SK-N-SH (cell line): ENCODE results near the gene TXNRD1. TPM values are rescaled to one million over a fixed set of nuclear protein-coding genes. Genes with fewer than 3 reads are reported as not detected.

ENCODE experiments used
- CTCF ChIA-PET: fragments of 300-600, 350-600 bp; formaldehyde crosslinking; extraction: SDS; loops from one replicate; lab custom pipeline; 2021; lab: Yijun Ruan, JAX
- POLR2A ChIA-PET: fragments of 350-600 bp; sonication (Branson Sonifier 250); formaldehyde crosslinking; extraction: SDS; loops from one replicate; lab custom pipeline; 2020; ENCODE audit warnings: antibody characterized with exemption, inconsistent platforms; lab: Yijun Ruan, JAX
- DNase-seq: peaks from one replicate; pipeline ENCODE4 v3.0.0; 2012
- H2AFZ ChIP-seq: fragments of 200-600 bp; sonication (generic); 2 replicates; pipeline ENCODE4 v1.8.1; 2016; ENCODE audit warnings: antibody characterized with exemption, mild to moderate bottlenecking, low read depth
- H3F3A ChIP-seq: fragments of 200-600 bp; sonication (generic); replicated peaks from 2 replicates; pipeline ENCODE3; 2016; ENCODE audit warnings: antibody characterized with exemption, mild to moderate bottlenecking; ENCODE audit not compliant: insufficient read depth
- H3K27ac ChIP-seq, 2 experiments: fragments of 200-500 bp in 1 of 2; fragments of 200-600 bp in 1 of 2; sonication (Bioruptor generic) in 1 of 2; sonication (generic), shearing (Covaris generic) in 1 of 2; 2 replicates each; pipeline versions ENCODE4 v1.5.1 to v1.6.1; 2014 to 2016; ENCODE audit warnings: low read depth in 2 of 2, inconsistent platforms in 1 of 2, low read length in 1 of 2, mild to moderate bottlenecking in 1 of 2, mixed read lengths in 1 of 2
- H3K27me3 ChIP-seq: fragments of 200-600 bp; sonication (generic), shearing (Covaris generic); 2 replicates; pipeline ENCODE4 v1.6.1; 2016; ENCODE audit warnings: mixed run types; ENCODE audit not compliant: insufficient read depth
- H3K36me3 ChIP-seq, 2 experiments: fragments of 200-500 bp in 1 of 2; fragments of 200-600 bp in 1 of 2; sonication (Bioruptor generic) in 1 of 2; sonication (generic) in 1 of 2; replicated peaks in 1 of 2; 2 replicates each; pipeline versions ENCODE3 to v1.5.1; 2014 to 2016; ENCODE audit warnings: low read length in 1 of 2, mild to moderate bottlenecking in 1 of 2; ENCODE audit not compliant: insufficient read depth in 2 of 2, control insufficient read depth in 1 of 2
- H3K4me1 ChIP-seq, 2 experiments: fragments of 200-500 bp in 1 of 2; fragments of 200-600 bp in 1 of 2; sonication (Bioruptor generic) in 1 of 2; sonication (generic), shearing (Covaris generic) in 1 of 2; 2 replicates each; pipeline versions ENCODE4 v1.5.1 to v1.6.1; 2014 to 2016; ENCODE audit warnings: low read depth in 1 of 2, low read length in 1 of 2, mixed run types in 1 of 2; ENCODE audit not compliant: insufficient read depth in 2 of 2, control insufficient read depth in 1 of 2
- H3K4me2 ChIP-seq: fragments of 200-600 bp; sonication (generic), shearing (Covaris generic); 2 replicates; pipeline ENCODE4 v1.6.1; 2017; ENCODE audit warnings: mixed run types
- H3K4me3 ChIP-seq, 2 experiments: fragments of 200-500 bp in 1 of 2; fragments of 200-600 bp in 1 of 2; sonication (Bioruptor generic) in 1 of 2; sonication (generic), shearing (Covaris generic) in 1 of 2; 2 replicates each; pipeline versions ENCODE4 v1.5.1 to v1.8.1; 2014 to 2016; ENCODE audit warnings: low read depth in 2 of 2, inconsistent platforms in 1 of 2, low read length in 1 of 2, mild to moderate bottlenecking in 1 of 2, mixed read lengths in 1 of 2, moderate library complexity in 1 of 2
- H3K79me2 ChIP-seq: fragments of 200-600 bp; sonication (generic); 2 replicates; pipeline ENCODE4 v1.8.1; 2017; ENCODE audit warnings: mild to moderate bottlenecking; ENCODE audit not compliant: insufficient read depth
- H3K9ac ChIP-seq: fragments of 200-600 bp; sonication (generic); 2 replicates; pipeline ENCODE4 v1.6.1; 2017; ENCODE audit warnings: mixed run types
- H3K9me2 ChIP-seq: fragments of 200-600 bp; sonication (generic); 2 replicates; pipeline ENCODE4 v1.6.1; 2017; ENCODE audit warnings: mixed run types
- H3K9me3 ChIP-seq: fragments of 200-600 bp; sonication (generic); 2 replicates; pipeline ENCODE4 v1.6.1; 2017; ENCODE audit warnings: mixed run types, mild to moderate bottlenecking, moderate library complexity
- H4K20me1 ChIP-seq: fragments of 200-600 bp; sonication (generic); 2 replicates; pipeline ENCODE4 v1.6.1; 2017; ENCODE audit warnings: mild to moderate bottlenecking, mixed run types; ENCODE audit not compliant: insufficient read depth
- CHD2 ChIP-seq: fragments of 150-350 bp; IDR thresholded peaks from 2 replicates; pipeline ENCODE4 v1.6.1; 2018; ENCODE audit warnings: low read length; ENCODE audit not compliant: partially characterized antibody
- ELF1 ChIP-seq: IDR thresholded peaks from 2 replicates; pipeline ENCODE4 v1.4.0; 2012
- FOXJ3 ChIP-seq: sonication (generic); formaldehyde crosslinking; IDR thresholded peaks from 2 replicates; pipeline ENCODE4 v1.5.1; 2020; ENCODE audit warnings: mild to moderate bottlenecking, missing genetic modification reagents
- FOXM1 ChIP-seq: IDR thresholded peaks from 2 replicates; pipeline ENCODE4 v1.4.0; 2012; ENCODE audit warnings: low read depth, mild to moderate bottlenecking
- GABPA ChIP-seq: IDR thresholded peaks from 2 replicates; pipeline ENCODE4 v1.4.0; 2012; ENCODE audit warnings: low read depth, mild to moderate bottlenecking
- GATA2 ChIP-seq: sonication (generic); formaldehyde crosslinking; IDR thresholded peaks from 2 replicates; pipeline ENCODE4 v1.5.0; 2020; ENCODE audit warnings: mild to moderate bottlenecking, missing genetic modification reagents
- MAX ChIP-seq: IDR thresholded peaks from 2 replicates; pipeline ENCODE4 v1.4.0; 2012; ENCODE audit warnings: low read depth
- MEF2A ChIP-seq: IDR thresholded peaks from 2 replicates; pipeline ENCODE4 v1.4.0; 2012; ENCODE audit warnings: low read depth, borderline replicate concordance
- NRF1 ChIP-seq: IDR thresholded peaks from 2 replicates; pipeline ENCODE4 v1.6.1; 2012; ENCODE audit warnings: low read depth, mild to moderate bottlenecking, low read length
- RFX5 ChIP-seq: IDR thresholded peaks from 2 replicates; pipeline ENCODE4 v1.6.1; 2012; ENCODE audit warnings: mild to moderate bottlenecking, improper control_type of control experiment, low read length
- RXRA ChIP-seq: IDR thresholded peaks from 2 replicates; pipeline ENCODE4 v1.4.0; 2012; ENCODE audit warnings: low read depth, mild to moderate bottlenecking, borderline replicate concordance
- SMC3 ChIP-seq: IDR thresholded peaks from 2 replicates; pipeline ENCODE4 v1.6.1; 2012; ENCODE audit warnings: low read depth, low read length, improper control_type of control experiment
- TAF1 ChIP-seq: IDR thresholded peaks from 2 replicates; pipeline ENCODE4 v1.6.1; 2012; ENCODE audit warnings: low read depth, mild to moderate bottlenecking, low read length, moderate library complexity, borderline replicate concordance
- TCF12 ChIP-seq: IDR thresholded peaks from 2 replicates; pipeline ENCODE4 v1.4.0; 2012
- TEAD4 ChIP-seq: IDR thresholded peaks from 2 replicates; pipeline ENCODE4 v1.4.0; 2012; ENCODE audit warnings: mild to moderate bottlenecking, borderline replicate concordance; ENCODE audit not compliant: insufficient read depth
- USF1 ChIP-seq: IDR thresholded peaks from 2 replicates; pipeline ENCODE4 v1.4.0; 2012; ENCODE audit warnings: low read depth, borderline replicate concordance
- USF2 ChIP-seq: fragments of 150-350 bp; IDR thresholded peaks from 2 replicates; pipeline ENCODE4 v1.6.1; 2017; ENCODE audit warnings: antibody characterized with exemption, low read length, low read depth, borderline replicate concordance
- YY1 ChIP-seq: IDR thresholded peaks from 2 replicates; pipeline ENCODE4 v1.4.0; 2012; ENCODE audit warnings: low read depth, mild to moderate bottlenecking
- ZBTB33 ChIP-seq: IDR thresholded peaks from 2 replicates; pipeline ENCODE4 v1.4.0; 2012; ENCODE audit warnings: low read depth, borderline replicate concordance
- WGBS: methylation state at CpG from one replicate; pipeline ENCODE4 v1.1.6; 2017; ENCODE audit warnings: low lambda C conversion rate; 5-methylcytosine and 5-hydroxymethylcytosine counted together
- polyA plus RNA-seq, 3 experiments: library from polyadenylated mRNA; depleted of rRNA; stranded (reverse); fragments of >200 nt; gene quantifications; 2 replicates each; pipeline ENCODE4 v1.2.3, GENCODE V29; 2012

TXNRD1 gene
- polyA plus RNA-seq, 1 of the 3 experiments (the other 2 are of a cell fraction) = 143 TPM

GRCh38 chr12:104190641-104191176 lies 24.9 kb upstream of the TXNRD1 start:
- no peak overlapping the region for H3K27ac ChIP-seq
- 89% methylated on average over 3 of the region's 3 CpGs for WGBS
- H3K79me2 ChIP-seq = no peaks in the 10 kb centered on the region
- no peaks in the 10 kb centered on the region for H3K9me3 ChIP-seq
- POLR2A ChIA-PET = no interaction called here
- no peak overlapping the region for H2AFZ ChIP-seq
- no peak overlapping the region for H3K4me2 ChIP-seq
- no peaks in the 10 kb centered on the region for H3K27me3 ChIP-seq
- no peaks in the 10 kb centered on the region for H3K4me1 ChIP-seq
- no peaks in the 10 kb centered on the region for H3K36me3 ChIP-seq
- peaks cover 9% of the 10 kb centered on the region for H3F3A ChIP-seq
- CTCF ChIA-PET = interaction anchor here (1.4 kb wide), 1 partner anchor 191 kb away, joined by 4 read pairs; no protein-coding TSS in a partner anchor
- TF ChIP-seq RFX5 (no peak), ZBTB33 (no peak), MEF2A (no peak), TAF1 (no peak), TEAD4 (no peak), NRF1 (no peak)
- TF ChIP-seq, all 33 proteins: peak for 0
- no peak for DNase-seq
- Histone ChIP-seq H3K9me2 (no peaks in the 10 kb centered on the region), H3K9ac (no peak overlapping the region), H4K20me1 (no peaks in the 10 kb centered on the region), H3K4me3 (no peak overlapping the region)

GRCh38 chr12:104197264-104197663 lies 18.3 kb upstream of the TXNRD1 start:
- no peaks in the 10 kb centered on the region for H3K27me3 ChIP-seq
- no peak overlapping the region for H3K27ac ChIP-seq
- no peak overlapping the region for H3K4me3 ChIP-seq
- 0 out of 2 replicates have a peak, but pooled peaks cover 4% of the 10 kb centered on the region for H3K9me2 ChIP-seq
- H3K9me3 ChIP-seq = peaks cover 6% of the 10 kb centered on the region; the same call in 1 of the 2 replicates
- no peaks in the 10 kb centered on the region for H4K20me1 ChIP-seq
- H3K9ac ChIP-seq = no peak overlapping the region
- no peaks in the 10 kb centered on the region for H3K36me3 ChIP-seq
- TF ChIP-seq TAF1 (no peak), SMC3 (no peak), GATA2 (CRISPR knock-in tag) (no peak), TEAD4 (no peak), GABPA (no peak), CHD2 (no peak), RFX5 (no peak), MAX (no peak), TCF12 (no peak), USF1 (no peak), MEF2A (no peak), ZBTB33 (no peak), YY1 (no peak), USF2 (no peak), FOXM1 (no peak), RXRA (no peak), ELF1 (no peak), FOXJ3 (CRISPR knock-in tag) (no peak)
- TF ChIP-seq, all 33 proteins: peak for 0
- Histone ChIP-seq H3F3A (no peaks in the 10 kb centered on the region), H3K79me2 (no peaks in the 10 kb centered on the region), H3K4me2 (no peak overlapping the region), H2AFZ (no peak overlapping the region), H3K4me1 (no peaks in the 10 kb centered on the region)
- 86% methylated on average over 2 of the region's 2 CpGs for WGBS
- DNase-seq = no peak
- CTCF ChIA-PET = no interaction called here
- POLR2A ChIA-PET = no interaction called here
